Keratinocyte (primary cell): ENCODE measurements around the gene TCF19. TPM values are rescaled to one million over a fixed set of nuclear protein-coding genes. Genes with fewer than 3 reads are reported as not detected.

Source experiments
- DNase-seq: peaks from one replicate; pipeline ENCODE4 v3.0.0-alpha.2; 2011; ENCODE audit warnings: low read depth, missing footprints, low spot score
- FAIRE-seq: peaks from 2 replicates; lab custom pipeline; 2011; peaks lifted over from hg19 to GRCh38; lab: Jason Lieb, UNC
- H2AFZ ChIP-seq: 2 replicates; pipeline ENCODE4 v1.6.0; 2012; ENCODE audit warnings: low read length, control low read depth, inconsistent platforms; ENCODE audit not compliant: control insufficient read depth
- H3K27ac ChIP-seq: 2 replicates; pipeline ENCODE4 v1.5.1; 2011; ENCODE audit warnings: low read length; ENCODE audit not compliant: control insufficient read depth, insufficient read depth
- H3K27me3 ChIP-seq: 3 replicates; pipeline ENCODE4 v1.6.0; 2011; ENCODE audit warnings: low read length; ENCODE audit not compliant: control insufficient read depth, insufficient read depth; ENCODE audit errors: extremely low read depth
- H3K36me3 ChIP-seq, 2 experiments: 2 replicates in 1 of 2; 3 replicates in 1 of 2; pipeline ENCODE4 v1.5.1; 2011; ENCODE audit warnings: low read length in 2 of 2, mild to moderate bottlenecking in 1 of 2; ENCODE audit not compliant: control insufficient read depth in 2 of 2, insufficient read depth in 2 of 2; ENCODE audit errors: extremely low read depth in 1 of 2
- H3K4me1 ChIP-seq: 3 replicates; pipeline ENCODE4 v1.5.1; 2011; ENCODE audit warnings: low read length; ENCODE audit not compliant: control insufficient read depth, insufficient read depth; ENCODE audit errors: extremely low read depth
- H3K4me2 ChIP-seq: 3 replicates; pipeline ENCODE4 v1.6.0; 2011; ENCODE audit warnings: low read depth, low read length; ENCODE audit not compliant: control insufficient read depth, insufficient read depth; ENCODE audit errors: extremely low read depth
- H3K4me3 ChIP-seq, 3 experiments: fragments of 200-600 bp in 1 of 3; sonication (generic) in 1 of 3; 2 replicates in 2 of 3; 3 replicates in 1 of 3; pipeline ENCODE4 v1.5.1; 2011 to 2016; ENCODE audit warnings: low read length in 3 of 3, mild to moderate bottlenecking in 3 of 3, control low read depth in 2 of 3, inconsistent platforms in 1 of 3, low read depth in 1 of 3, mixed read lengths in 1 of 3, mixed run types in 1 of 3, moderate library complexity in 1 of 3; ENCODE audit not compliant: control insufficient read depth in 2 of 3, insufficient read depth in 2 of 3; ENCODE audit errors: extremely low read depth in 1 of 3
- H3K79me2 ChIP-seq: 2 replicates; pipeline ENCODE4 v1.6.0; 2012; ENCODE audit warnings: low read length; ENCODE audit not compliant: control insufficient read depth, insufficient read depth
- H3K9ac ChIP-seq: 3 replicates; pipeline ENCODE4 v1.6.0; 2011; ENCODE audit warnings: low read length; ENCODE audit not compliant: control insufficient read depth, insufficient read depth; ENCODE audit errors: extremely low read depth
- H3K9me1 ChIP-seq: 3 replicates; pipeline ENCODE4 v1.6.0; 2011; ENCODE audit warnings: low read length; ENCODE audit not compliant: control insufficient read depth, insufficient read depth; ENCODE audit errors: extremely low read depth
- H3K9me3 ChIP-seq: 2 replicates; pipeline ENCODE4 v1.5.1; 2012; ENCODE audit warnings: low read depth, low read length; ENCODE audit not compliant: control insufficient read depth
- H4K20me1 ChIP-seq: 3 replicates; pipeline ENCODE4 v1.6.0; 2011; ENCODE audit warnings: low read length; ENCODE audit not compliant: control insufficient read depth, insufficient read depth; ENCODE audit errors: extremely low read depth
- CTCF ChIP-seq, 3 experiments: IDR thresholded peaks in 1 of 3; conservative IDR thresholded peaks in 1 of 3; optimal IDR thresholded peaks in 1 of 3; 2 replicates in 2 of 3; 3 replicates in 1 of 3; pipeline versions ENCODE3 to v1.5.1; 2011; ENCODE audit warnings: low read length in 3 of 3, mild to moderate bottlenecking in 3 of 3, moderate library complexity in 2 of 3, control low read depth in 1 of 3, inconsistent platforms in 1 of 3; ENCODE audit not compliant: insufficient read depth in 2 of 3; ENCODE audit errors: extremely low read depth in 1 of 3
- EZH2 ChIP-seq: IDR thresholded peaks from one replicate; pipeline ENCODE4 v1.6.1; 2012; ENCODE audit warnings: inconsistent platforms, mild to moderate bottlenecking, low read length, moderate library complexity
- dilution Hi-C: fragments of 300-500 bp; cut with MboI; formaldehyde crosslinking; loops from one replicate; pipeline ENCODE4 v1.7.0; 2020; ENCODE audit warnings: low sequenced_read_pairs; ENCODE audit not compliant: extremely low pct_ligation_motif_present
- polyA plus RNA-seq, 5 experiments: library from polyadenylated mRNA; depleted of rRNA in 3 of 5; stranded (reverse) in 3 of 5; stranded (forward) in 1 of 5; unstranded in 1 of 5; fragments of >200 nt; gene quantifications; 1 replicate in 1 of 5; 2 replicates in 3 of 5; 3 replicates in 1 of 5; pipeline versions ENCODE4 v1.2.1 to v1.2.3, GENCODE V29; 2011 to 2012; ENCODE audit warnings: missing spikeins in 2 of 5, low read depth in 1 of 5, low replicate concordance in 1 of 5

Gene TCF19
- polyA plus RNA-seq, 1 donor (not counting 4 experiments of a cell fraction or from before 2014, with no cell fraction given) = 7.4 TPM

GRCh38 chr6:31120151-31120915 lies 38.1 kb upstream of the TCF19 start, which contains the start of gene CDSN:
Gene CDSN, minus strand, starts transcription at chr6:31120446. Its CDS starts 27 bp downstream, at chr6:31120419.
- peaks cover 10 to 12% of the 10 kb centered on the region in 2 experiments for H3K36me3 ChIP-seq
- H3K4me2 ChIP-seq = no peak within 1 kb of the TSS
- H3K79me2 ChIP-seq = peaks cover 32% of the 10 kb centered on the region
- no peak within 1 kb of the TSS for H3K4me3 ChIP-seq
- no peak for TF ChIP-seq CTCF (optimal IDR thresholded peaks at IDR 0.05 in 1 of 3, IDR thresholded peaks at IDR 0.05 in 1 of 3, conservative IDR thresholded peaks at IDR 0.05 in 1 of 3; ENCODE audit: extremely low read depth in 1 of 3, insufficient read depth in 2 of 3, low read length in 3 of 3)
- TF ChIP-seq EZH2 = no peak
- H3K9me1 ChIP-seq = no peaks in the 10 kb centered on the region
- H3K9me3 ChIP-seq = no peaks in the 10 kb centered on the region
- dilution Hi-C loops = no loop called here
- no peak for DNase-seq
- no peaks in the 10 kb centered on the region for H3K27me3 ChIP-seq
- no peaks in the 10 kb centered on the region for H4K20me1 ChIP-seq
- no peak within 1 kb of the TSS for H2AFZ ChIP-seq
- no peak within 1 kb of the TSS for H3K27ac ChIP-seq
- H3K9ac ChIP-seq = no peak within 1 kb of the TSS
- no peak for FAIRE-seq
- peaks cover 42% of the 10 kb centered on the region for H3K4me1 ChIP-seq

GRCh38 chr6:31121131-31121790 lies 37.1 kb upstream of the TCF19 start:
- H3K4me3 ChIP-seq = no peak overlapping the region
- no peak overlapping the region for H3K27ac ChIP-seq
- no peak overlapping the region for H2AFZ ChIP-seq
- H3K4me1 ChIP-seq = peaks cover 42% of the 10 kb centered on the region
- no peak overlapping the region for H3K9ac ChIP-seq
- H3K36me3 ChIP-seq = peaks cover 11 to 12% of the 10 kb centered on the region in 2 experiments
- DNase-seq (no peak), FAIRE-seq (no peak)
- no peaks in the 10 kb centered on the region for H3K27me3 ChIP-seq
- peaks cover 22% of the 10 kb centered on the region for H3K79me2 ChIP-seq
- no peaks in the 10 kb centered on the region for H3K9me3 ChIP-seq
- no peaks in the 10 kb centered on the region for H4K20me1 ChIP-seq
- TF ChIP-seq CTCF (optimal IDR thresholded peaks at IDR 0.05 in 1 of 3, IDR thresholded peaks at IDR 0.05 in 1 of 3, conservative IDR thresholded peaks at IDR 0.05 in 1 of 3; ENCODE audit: extremely low read depth in 1 of 3, insufficient read depth in 2 of 3, low read length in 3 of 3) (no peak), EZH2 (no peak)
- H3K9me1 ChIP-seq = no peaks in the 10 kb centered on the region
- no peak overlapping the region for H3K4me2 ChIP-seq
- dilution Hi-C loops = no loop called here
